GM18907 (cell line): Measurements from ENCODE around the gene BDNF.

Experiments used
- ATAC-seq: cut with Tn5 transposase; IDR thresholded peaks from one replicate; pipeline ENCODE4 v1.9.1; 2021; ENCODE audit warnings: mild to moderate bottlenecking, moderate library complexity; ENCODE audit not compliant: unreplicated experiment

Gene BDNF

DNA sequence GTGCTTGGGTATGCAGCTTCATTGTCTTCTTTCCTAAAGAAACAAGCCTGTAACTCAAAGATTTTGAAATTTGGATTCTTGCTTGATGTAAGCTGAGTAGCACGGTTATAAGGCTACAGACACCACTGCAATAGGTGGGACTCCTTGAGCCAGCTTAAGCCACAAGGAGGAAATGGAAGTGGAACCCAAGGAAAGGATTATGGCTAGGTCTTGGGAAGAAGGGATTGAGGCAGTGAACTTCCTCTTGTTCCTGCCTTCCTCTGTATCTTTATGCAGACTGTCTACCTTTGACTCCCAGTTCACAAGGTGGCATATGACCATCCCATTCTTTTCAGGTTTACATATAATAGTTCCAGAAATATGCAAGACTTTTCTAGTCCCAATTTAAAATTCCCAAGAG lies 72.3 kb downstream of the BDNF start:
- ATAC-seq = no peak

DNA sequence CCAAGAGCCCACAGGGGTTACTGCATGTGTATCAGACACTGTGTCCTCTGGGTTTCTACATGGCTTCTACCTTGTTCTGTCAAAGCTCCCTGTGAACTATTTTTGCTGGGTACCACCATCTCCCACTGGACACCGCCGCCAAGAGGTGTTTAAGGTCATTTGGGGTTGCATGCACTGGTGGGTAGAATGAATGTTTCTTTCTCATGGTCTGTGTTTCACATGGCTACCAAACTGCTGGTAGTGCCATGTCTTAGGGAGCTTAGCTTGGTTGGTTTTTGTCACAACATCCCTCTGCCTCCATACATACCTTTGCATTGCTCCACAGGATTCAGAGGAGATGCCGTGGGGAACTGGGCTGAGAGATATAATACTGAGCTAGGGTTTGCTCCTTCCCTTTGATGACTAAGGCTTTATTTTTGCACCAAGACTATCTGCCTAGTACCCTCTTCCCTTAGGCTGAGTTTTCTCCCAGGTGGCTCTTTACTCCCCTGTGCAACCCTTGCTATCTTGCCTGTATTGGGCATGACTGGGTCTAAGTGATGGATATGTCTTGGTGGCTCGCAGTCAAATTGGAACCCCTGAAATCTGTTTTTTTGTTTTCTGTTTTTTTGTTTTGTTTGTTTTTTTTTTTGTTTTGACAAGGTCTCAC lies 73.2 kb downstream of the BDNF start:
- ATAC-seq = no peak

- no peak for ATAC-seq
These were observed 73.9 kb downstream of the BDNF start for GRCh38 chr11:27626269-27626937.

DNA sequence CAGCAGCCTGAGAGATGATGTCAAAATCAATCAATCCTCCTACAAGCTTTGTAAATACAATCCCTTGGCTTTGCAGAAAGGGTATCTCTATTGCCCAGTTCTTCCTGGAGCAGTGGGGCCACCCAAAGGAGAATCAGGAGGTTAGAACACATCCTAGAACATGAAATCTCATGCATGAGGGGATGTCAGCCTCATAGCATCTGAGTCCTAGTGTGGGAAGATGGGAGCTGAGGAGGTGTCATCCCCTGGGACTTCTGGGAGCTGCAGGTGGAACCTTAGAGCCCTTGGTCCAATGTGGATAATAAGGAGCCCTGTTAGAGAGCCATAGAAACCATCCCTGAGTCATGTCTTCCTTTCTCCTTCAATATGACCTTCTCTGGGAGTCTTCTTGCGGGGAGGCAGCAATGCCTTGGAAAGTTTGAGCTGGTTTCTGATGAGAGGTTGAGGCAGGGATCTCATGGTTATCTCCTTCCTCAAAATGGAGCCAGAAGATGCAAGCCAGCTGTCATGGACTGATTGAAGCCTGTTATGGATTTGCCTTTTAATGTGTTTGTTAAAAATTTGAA lies 74.8 kb downstream of the BDNF start:
- no peak for ATAC-seq

DNA sequence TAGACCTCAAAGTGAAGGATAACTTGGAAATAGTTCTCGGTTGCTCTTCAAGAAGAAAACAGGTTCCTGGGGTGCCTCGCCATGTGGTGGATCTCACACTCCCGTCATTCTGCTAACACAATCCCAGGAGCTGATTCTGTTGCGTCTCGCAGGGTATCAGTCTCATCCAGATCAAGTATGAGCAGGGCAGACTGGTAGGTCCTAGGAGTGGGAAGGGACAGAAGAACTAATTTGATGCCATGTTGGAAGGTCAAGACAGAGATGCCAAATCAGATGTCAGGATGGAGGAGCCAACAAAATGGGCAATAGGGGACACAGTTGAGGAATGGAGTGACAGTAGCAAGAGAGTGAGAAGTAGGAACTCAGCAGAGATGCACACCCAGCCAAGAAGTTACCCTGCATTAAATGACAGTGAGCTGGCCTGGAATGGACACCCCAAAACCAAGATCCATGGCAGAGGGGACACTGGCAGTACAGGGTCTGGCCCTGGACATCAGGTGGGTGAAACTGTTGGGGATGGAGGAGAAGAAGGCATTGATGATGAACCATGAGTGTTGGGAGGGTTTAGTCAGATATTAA lies 76.2 kb downstream of the BDNF start:
- no peak for ATAC-seq

DNA sequence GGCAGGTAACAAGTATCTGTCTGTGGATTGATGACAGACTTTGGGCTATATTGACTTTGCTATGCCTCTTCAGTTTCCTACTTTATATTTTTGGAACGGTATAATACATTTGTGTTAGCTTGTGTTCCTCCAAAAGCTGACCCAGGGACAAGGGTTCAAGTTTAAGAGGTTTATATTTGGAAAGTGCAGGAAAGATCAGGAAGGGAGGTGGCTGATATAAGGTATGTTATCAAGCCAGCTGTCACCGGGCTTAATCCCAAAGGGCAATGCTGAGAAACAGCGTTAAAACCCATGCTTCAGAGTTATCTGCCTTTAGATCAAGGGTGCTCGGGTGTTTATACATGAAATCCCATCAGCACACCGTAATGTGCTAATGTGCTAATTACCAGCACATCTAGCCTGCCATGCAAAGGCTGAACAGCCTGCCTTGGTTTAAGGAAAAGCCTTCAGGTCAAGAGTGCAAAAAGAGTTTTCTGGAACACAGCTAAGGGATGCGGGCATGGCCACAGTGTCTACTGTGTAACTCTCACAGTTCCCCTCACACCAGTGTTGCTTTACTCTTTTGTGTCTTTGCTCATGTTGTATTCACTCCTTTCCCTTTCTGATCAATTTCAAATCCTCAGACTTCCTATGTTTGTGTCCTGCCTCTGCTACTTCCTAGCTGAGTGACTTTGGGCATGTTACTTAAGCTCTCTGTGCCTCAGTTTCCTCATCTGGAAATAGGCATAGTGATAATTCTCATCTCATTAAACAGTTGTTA lies 77.5 kb downstream of the BDNF start:
- ATAC-seq = no peak

DNA sequence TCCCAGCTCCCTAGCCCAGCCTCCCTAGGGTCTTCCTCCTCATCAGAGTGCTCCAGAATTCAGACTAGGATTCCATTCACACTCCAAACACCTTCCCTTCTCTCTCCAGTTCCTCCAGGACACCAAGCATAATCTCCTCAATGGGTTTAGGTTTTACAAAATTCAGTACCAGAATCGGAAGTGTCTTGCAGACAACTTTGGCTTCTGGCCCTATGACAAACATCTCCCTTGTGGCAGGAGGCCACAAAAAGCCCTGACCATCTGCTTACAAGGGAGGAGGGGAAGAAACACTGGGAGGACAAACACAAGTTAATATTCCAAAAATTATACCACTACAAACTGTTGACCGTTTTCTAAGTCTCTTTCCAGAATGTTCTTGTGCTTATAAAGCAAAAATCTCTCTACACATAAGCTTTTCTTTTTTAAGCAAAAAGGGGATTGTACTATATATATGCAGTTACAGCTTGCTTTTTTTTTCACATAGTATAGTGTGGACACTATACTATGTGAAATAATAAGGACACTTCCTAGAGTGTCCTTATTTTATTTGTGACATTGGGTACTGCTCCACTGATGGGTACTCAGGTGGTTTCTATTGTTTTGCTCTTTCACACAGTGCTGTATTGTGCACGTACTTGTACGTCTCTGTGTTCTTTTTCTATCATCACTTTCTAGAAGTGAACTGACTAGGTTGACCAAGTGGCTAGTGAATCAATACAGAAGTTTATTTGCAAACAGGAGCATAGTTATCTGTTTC lies 78.7 kb downstream of the BDNF start:
- ATAC-seq = no peak

- no peak for ATAC-seq
These were observed 80.4 kb downstream of the BDNF start for GRCh38 chr11:27619763-27620335.

DNA sequence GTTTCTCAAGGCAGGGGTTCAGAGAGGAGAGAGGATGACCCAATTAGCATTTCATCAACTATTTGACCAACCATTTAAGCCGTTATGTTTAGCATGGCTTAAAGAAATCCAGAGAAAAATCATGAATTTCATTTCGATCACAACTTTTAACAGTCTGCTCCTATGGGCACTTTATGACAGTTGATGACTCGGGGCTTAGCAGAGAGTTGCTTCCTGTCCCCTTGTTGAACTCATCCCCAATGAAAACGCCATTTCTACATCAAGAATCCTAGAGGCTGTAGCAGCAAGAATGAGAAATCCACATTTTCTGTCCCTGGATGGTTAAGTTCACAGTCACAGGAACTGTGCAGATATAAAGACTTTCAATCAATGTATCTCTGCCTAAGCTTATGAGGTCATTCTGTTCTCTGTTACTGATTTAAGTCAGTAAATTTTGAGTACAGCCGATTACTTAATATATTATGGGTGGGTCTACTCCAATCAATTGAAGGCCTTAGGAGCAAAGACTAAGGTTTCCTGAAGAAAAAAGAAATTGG lies 81.1 kb downstream of the BDNF start:
- no peak for ATAC-seq

DNA sequence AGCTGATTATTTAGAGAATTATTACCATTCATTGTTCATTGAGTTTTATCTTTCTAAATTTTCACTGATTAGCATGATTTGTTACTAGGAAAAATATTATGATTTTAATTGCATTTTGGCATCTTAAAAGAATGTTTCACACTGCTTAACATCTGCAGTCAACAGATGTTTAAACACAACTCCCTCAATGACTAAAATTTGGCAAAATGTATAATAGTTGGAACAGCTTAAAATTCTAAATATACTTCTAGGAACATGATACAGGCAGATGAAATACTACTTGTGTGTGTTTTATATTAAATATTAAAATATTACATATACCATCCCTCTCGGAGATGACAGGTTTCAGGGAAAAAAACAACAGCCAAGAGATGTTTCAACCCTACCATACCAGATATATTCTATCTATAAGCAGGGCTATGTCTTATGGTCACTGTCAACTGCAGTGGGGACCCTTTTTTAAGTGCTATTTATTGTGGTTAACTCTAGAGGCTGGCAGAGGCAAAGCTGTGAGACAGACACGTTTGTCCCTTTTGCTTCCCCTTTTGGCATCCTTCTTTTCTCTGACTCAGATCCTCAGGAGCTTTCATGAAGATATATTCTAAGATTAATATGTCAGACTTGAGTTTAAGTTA lies 81.9 kb downstream of the BDNF start:
- ATAC-seq = no peak

DNA sequence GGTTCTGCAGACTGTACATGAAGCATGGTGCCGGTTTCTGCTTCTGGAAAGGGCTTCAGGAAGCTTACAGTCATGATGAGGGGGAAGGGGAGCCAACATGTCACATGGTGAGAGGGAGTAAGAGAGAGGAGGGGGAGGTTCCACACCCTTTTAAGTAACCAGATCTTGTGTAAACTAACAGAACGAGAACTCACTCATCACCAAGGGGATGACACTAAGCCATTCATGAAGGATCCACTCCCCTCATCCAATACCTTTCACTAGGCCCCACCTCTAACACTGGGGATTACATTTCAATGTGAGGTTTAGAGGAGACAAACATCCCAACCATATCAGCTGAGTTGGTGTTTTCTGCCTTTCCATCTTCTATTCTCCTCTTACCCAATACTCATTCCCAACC lies 83.5 kb downstream of the BDNF start:
- no peak for ATAC-seq

GRCh38 chr11:27615833-27616232 lies 84.4 kb downstream of the BDNF start:
- no peak for ATAC-seq

GRCh38 chr11:27614092-27614491 lies 86.2 kb downstream of the BDNF start:
- ATAC-seq = no peak

DNA sequence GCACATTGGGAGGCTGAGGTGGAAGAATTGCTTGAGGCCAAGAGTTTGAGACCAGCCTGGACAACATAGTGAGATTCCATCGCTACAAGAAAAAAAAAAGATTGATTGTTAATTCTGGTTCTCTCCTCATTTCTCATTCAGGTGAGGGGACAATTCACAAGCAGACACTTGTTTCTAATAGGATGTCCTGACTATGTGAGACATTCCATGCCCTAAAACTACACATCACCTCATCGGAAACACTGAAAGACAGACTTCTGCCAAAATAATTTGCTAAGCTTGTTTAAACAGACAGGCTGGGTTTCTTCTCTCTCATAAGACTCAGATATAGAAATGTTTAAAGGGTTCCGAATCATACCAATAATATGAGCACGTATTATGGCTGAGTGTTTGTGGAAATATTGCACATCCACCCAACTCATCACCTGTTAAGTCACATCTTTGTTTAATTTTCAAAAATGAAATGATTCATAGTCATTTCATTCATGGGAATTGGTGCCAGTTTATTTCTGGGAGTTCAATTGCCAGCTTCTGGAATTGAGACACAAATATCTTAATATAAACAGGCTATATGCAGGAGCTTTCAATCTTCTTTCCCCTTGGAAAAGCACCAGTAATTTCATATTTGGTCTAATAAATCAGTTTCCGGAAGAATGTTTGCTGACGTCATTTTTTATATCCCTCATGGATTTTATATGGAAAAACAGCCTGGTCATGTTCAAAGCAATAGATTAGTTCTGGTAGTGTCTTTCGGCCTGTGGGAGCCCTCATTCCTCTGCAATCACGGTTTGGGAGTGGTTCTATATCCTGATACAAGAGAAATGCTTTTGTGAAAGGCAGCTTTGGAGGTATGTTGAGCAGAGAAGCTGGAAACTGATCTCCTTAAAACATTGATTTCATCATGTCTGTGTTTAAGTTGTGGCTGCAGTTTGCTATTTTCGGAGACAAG lies 87.0 kb downstream of the BDNF start:
- ATAC-seq = no peak

GRCh38 chr11:27611947-27612455 lies 88.3 kb downstream of the BDNF start:
- ATAC-seq = no peak

DNA sequence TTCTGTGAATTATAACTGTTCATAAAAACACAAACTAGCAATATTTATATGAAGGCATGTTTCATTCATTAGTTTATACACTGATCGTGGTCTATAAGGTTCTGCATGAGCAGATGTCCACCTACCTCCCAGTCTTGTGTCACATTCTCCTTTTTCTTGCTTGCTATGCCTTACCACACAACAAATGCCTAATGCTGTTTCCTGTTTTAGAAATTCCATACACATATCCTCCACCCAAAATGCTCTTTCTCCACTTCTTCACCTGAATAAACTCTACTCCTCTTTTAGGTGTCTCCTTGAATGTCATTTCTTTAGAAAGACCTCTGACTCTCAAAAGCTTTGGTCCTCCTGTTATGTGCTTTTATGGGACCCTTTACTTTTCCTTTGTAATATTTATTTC lies 88.9 kb downstream of the BDNF start:
- ATAC-seq = no peak

GRCh38 chr11:27610946-27611345 lies 89.3 kb downstream of the BDNF start:
- no peak for ATAC-seq

GRCh38 chr11:27610280-27610679 lies 90.0 kb downstream of the BDNF start:
- no peak for ATAC-seq
